K562 (cell line): Measurements from ENCODE around the gene CCDC85C. TPM values are rescaled to one million over a fixed set of nuclear protein-coding genes. Genes with fewer than 3 reads are reported as not detected.

Source experiments
- ATAC-seq: fragments of 200-7000 bp; cut with Tn5 transposase; 3 replicates; pipeline ENCODE4 v1.9.1; 2020; ENCODE audit warnings: moderate library complexity
- BruUV-seq: library from RNA; stranded (reverse); fragments of 400-500 nt; replicated peaks from 2 replicates; lab custom pipeline; 2021; lab: Mats Ljungman, UMichigan
- CTCF ChIA-PET: fragments of 300-600 bp; formaldehyde crosslinking; extraction: SDS; loops from one replicate; lab custom pipeline; 2021; ENCODE audit warnings: low intra/inter-chr PET ratio; lab: Yijun Ruan, JAX
- POLR2A ChIA-PET: fragments of 300-600, 350-650 bp; sonication (Branson Sonifier 250); formaldehyde crosslinking; extraction: SDS; loops from one replicate; lab custom pipeline; 2021; ENCODE audit warnings: antibody characterized with exemption, inconsistent platforms; lab: Yijun Ruan, JAX
- DNase-seq, 4 experiments: peaks; one replicate each; pipeline versions ENCODE4 v3.0.0 to v3.0.0-alpha.2; 2011 to 2018; ENCODE audit warnings: low spot score in 3 of 4, mixed read lengths in 3 of 4; ENCODE audit errors: extremely low read depth in 1 of 4
- FAIRE-seq: peaks from 2 replicates; lab custom pipeline; 2011; peaks lifted over from hg19 to GRCh38; lab: Jason Lieb, UNC
- H2AFZ ChIP-seq: 2 replicates; pipeline ENCODE4 v1.6.0; 2011; ENCODE audit warnings: low read depth, low read length, control low read depth, inconsistent platforms
- H3K27ac ChIP-seq: fragments of 200-600 bp; 3 replicates; pipeline ENCODE4 v1.8.0; 2011; ENCODE audit warnings: low read depth, mild to moderate bottlenecking, control low read depth, inconsistent platforms, low read length, moderate library complexity, mixed read lengths; ENCODE audit errors: extremely low read depth
- H3K27me3 ChIP-seq, 2 experiments: fragments of 300-600 bp in 1 of 2; 2 replicates in 1 of 2; 3 replicates in 1 of 2; pipeline versions ENCODE4 v1.6.0 to v1.8.0; 2011; ENCODE audit warnings: inconsistent platforms in 2 of 2, low read length in 2 of 2, mild to moderate bottlenecking in 1 of 2, mixed read lengths in 1 of 2, moderate library complexity in 1 of 2; ENCODE audit not compliant: control insufficient read depth in 2 of 2, insufficient read depth in 2 of 2
- H3K36me3 ChIP-seq: fragments of 300-600 bp; 3 replicates; pipeline ENCODE4 v1.8.0; 2011; ENCODE audit warnings: mild to moderate bottlenecking, low read length, inconsistent platforms; ENCODE audit not compliant: control insufficient read depth, insufficient read depth
- H3K4me1 ChIP-seq, 2 experiments: fragments of 200-600 bp in 1 of 2; replicated peaks in 1 of 2; 2 replicates in 1 of 2; 3 replicates in 1 of 2; pipeline versions ENCODE4 v1.5.1 to v1.8.0; 2011; ENCODE audit warnings: inconsistent platforms in 2 of 2, low read length in 2 of 2, mild to moderate bottlenecking in 1 of 2, mixed read lengths in 1 of 2, moderate library complexity in 1 of 2; ENCODE audit not compliant: control insufficient read depth in 2 of 2, insufficient read depth in 2 of 2
- H3K4me2 ChIP-seq: 2 replicates; pipeline ENCODE4 v1.6.1; 2011; ENCODE audit warnings: low read length, control low read depth, inconsistent platforms, mixed read lengths; ENCODE audit not compliant: insufficient read depth
- H3K4me3 ChIP-seq: fragments of 200-600 bp; sonication (generic), shearing (Covaris generic); 2 replicates; pipeline ENCODE4 v1.5.1; 2016; ENCODE audit warnings: control low read depth, inconsistent platforms
- H3K79me2 ChIP-seq: fragments of 200-600 bp; 3 replicates; pipeline ENCODE4 v1.8.0; 2011; ENCODE audit warnings: low read length, inconsistent platforms; ENCODE audit not compliant: control insufficient read depth, insufficient read depth
- H3K9ac ChIP-seq, 2 experiments: 2 replicates each; pipeline versions ENCODE4 v1.6.0 to v1.6.1; 2011; ENCODE audit warnings: low read depth in 2 of 2, low read length in 2 of 2, control low read depth in 1 of 2, inconsistent platforms in 1 of 2, mild to moderate bottlenecking in 1 of 2, mixed read lengths in 1 of 2; ENCODE audit not compliant: insufficient read depth in 1 of 2
- H3K9me1 ChIP-seq: one replicate; pipeline ENCODE4 v1.6.0; 2011; ENCODE audit warnings: inconsistent platforms, mild to moderate bottlenecking, low read length, moderate library complexity; ENCODE audit not compliant: control insufficient read depth, insufficient read depth
- H3K9me3 ChIP-seq: replicated peaks from 2 replicates; pipeline ENCODE4 v1.5.1; 2011; ENCODE audit warnings: low read depth, low read length, inconsistent platforms; ENCODE audit not compliant: control insufficient read depth, insufficient read depth
- H4K20me1 ChIP-seq: replicated peaks from 2 replicates; pipeline ENCODE4 v1.6.1; 2011; ENCODE audit warnings: low read length, inconsistent platforms, mixed read lengths; ENCODE audit not compliant: control insufficient read depth, insufficient read depth
- CTCFL ChIP-seq: IDR thresholded peaks from 2 replicates; pipeline ENCODE4 v1.6.1; 2011; ENCODE audit warnings: borderline replicate concordance, low read depth, mild to moderate bottlenecking, moderate library complexity, low read length; ENCODE audit not compliant: insufficient read depth, poor library complexity, severe bottlenecking
- ERF ChIP-seq: fragments of 450-650 bp; formaldehyde crosslinking; IDR thresholded peaks from 2 replicates; pipeline ENCODE4 v1.4.0; 2020; ENCODE audit warnings: mild to moderate bottlenecking, mixed read lengths
- FIP1L1 ChIP-seq: fragments of 200-400 bp; formaldehyde crosslinking; IDR thresholded peaks from 2 replicates; pipeline ENCODE4 v1.6.1; 2018; ENCODE audit warnings: mild to moderate bottlenecking, low read depth, low read length; ENCODE audit not compliant: poor library complexity, severe bottlenecking
- FOXA1 ChIP-seq: fragments of 450-650 bp; IDR thresholded peaks from 2 replicates; pipeline ENCODE4 v1.6.1; 2016; ENCODE audit warnings: mild to moderate bottlenecking, borderline replicate concordance
- MAZ ChIP-seq, 2 experiments: fragments of 450-650 bp in 1 of 2; sonication (generic) in 1 of 2; formaldehyde crosslinking; IDR thresholded peaks in 1 of 2; conservative IDR thresholded peaks in 1 of 2; 2 replicates each; pipeline versions ENCODE4 v1.4.0 to v1.5.0; 2020; ENCODE audit warnings: mild to moderate bottlenecking in 1 of 2, missing genetic modification reagents in 1 of 2
- NKRF ChIP-seq: fragments of 450-650 bp; IDR thresholded peaks from 2 replicates; pipeline ENCODE4 v1.6.1; 2016; ENCODE audit warnings: borderline replicate concordance
- NR3C1 ChIP-seq: sonication (generic); formaldehyde crosslinking; IDR thresholded peaks from 2 replicates; pipeline ENCODE4 v1.8.1; 2022; ENCODE audit warnings: missing genetic modification reagents
- PTTG1 ChIP-seq: fragments of 450-650 bp; IDR thresholded peaks from 2 replicates; pipeline ENCODE4 v1.6.1; 2016; ENCODE audit warnings: low read depth, mild to moderate bottlenecking, missing genetic modification characterization, missing compliant biosample characterization
- ZNF253 ChIP-seq: fragments of 250-450 bp; sonication (Bioruptor Pico); conservative IDR thresholded peaks from 2 replicates; pipeline ENCODE4 v1.6.1; 2021; ENCODE audit warnings: mild to moderate bottlenecking
- whole genome bisulfite sequencing: fragments of 100-300 bp; shearing (Covaris generic); methylation state at CpG from one replicate; pipeline ENCODE4 v1.1.6; 2016; ENCODE audit warnings: low coverage, mixed read lengths; ENCODE audit not compliant: insufficient coverage; ENCODE audit errors: missing lambda C conversion rate; 5-methylcytosine and 5-hydroxymethylcytosine counted together
- in situ Hi-C: fragments of 300-500 bp; cut with MboI; formaldehyde crosslinking; loops from 4 replicates; pipeline ENCODE4 v1.15.0; 2018; ENCODE audit warnings: inconsistent platforms, mixed read lengths
- intact Hi-C: fragments of 100-400 bp; cut with micrococcal nuclease; formaldehyde crosslinking; loops from 2 replicates; pipeline ENCODE4 v1.14.2; 2022
- polyA plus RNA-seq, 8 experiments: library from polyadenylated mRNA; depleted of rRNA in 4 of 8; stranded (reverse) in 5 of 8; unstranded in 3 of 8; fragments of >200 nt; fragmentation: Nextera tagmentation in 2 of 8; fragmentation: Illumina TruSeq in 1 of 8; extraction: Ambion mirVana in 2 of 8; extraction: Trizol in 1 of 8; gene quantifications; 2 replicates each; pipeline versions ENCODE4 v1.2.1 to v1.2.3, GENCODE V29; 2011 to 2014; ENCODE audit warnings: inconsistent platforms in 1 of 8, missing spikeins in 1 of 8
- total RNA-seq, 7 experiments: library from RNA; depleted of rRNA in 6 of 7; stranded (reverse); fragments of >200 nt in 6 of 7; fragmentation: Illumina TruSeq in 2 of 7; extraction: Trizol in 2 of 7; gene quantifications; 2 replicates each; pipeline versions ENCODE4 v1.2.1 to v1.2.3, GENCODE V29; 2011 to 2021; ENCODE audit warnings: low replicate concordance in 1 of 7
- TF ChIP-seq, protein P1 (sequence below): sonication (generic); IDR thresholded peaks from 2 replicates; pipeline ENCODE4 v1.6.1; 2016

The CCDC85C gene
- total and polyA plus RNA-seq, 9 of the 15 experiments (the other 6 are each of a cell fraction or from before 2014, with no cell fraction given) = 0.18 to 22.0 (median 6.3) TPM

DNA sequence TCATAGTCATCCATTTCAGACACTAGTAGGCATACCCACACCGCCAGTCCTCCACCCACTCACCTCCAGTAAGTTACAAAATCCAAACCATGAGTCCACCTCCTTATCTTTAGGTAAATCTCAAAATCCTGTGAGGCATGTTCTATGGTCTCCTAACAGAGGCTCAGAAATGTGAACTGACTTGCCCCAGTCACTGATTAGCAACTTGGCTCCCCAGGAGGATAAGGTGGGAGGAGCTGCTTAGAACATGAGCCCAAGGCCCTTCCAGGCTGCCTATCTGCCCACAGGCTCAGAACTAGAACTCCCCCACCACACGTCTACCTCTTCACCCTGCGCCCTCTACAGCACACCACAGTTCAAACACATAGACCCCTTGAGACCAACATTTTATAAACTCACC lies 143.2 kb downstream of the CCDC85C start:
- peaks cover 4% of the 10 kb centered on the region; the same call in 1 of the 3 replicates for H3K79me2 ChIP-seq
- H3K4me1 ChIP-seq = peaks cover 0 to 12% of the 10 kb centered on the region in 2 experiments; a peak in 2 of 5 replicates
- H3K9ac ChIP-seq = no peak overlapping the region
- no peaks in the 10 kb centered on the region for H3K27me3 ChIP-seq
- H3K9me1 ChIP-seq = no peaks in the 10 kb centered on the region
- H3K27ac ChIP-seq = 0 out of 3 replicates have a peak overlapping the region, but pooled peaks have one; percentile 38
- no peak overlapping the region; the same call in 1 of the 2 replicates for H3K4me2 ChIP-seq
- FAIRE-seq = peak; percentile 95
- peaks cover 6% of the 10 kb centered on the region; the same call in 1 of the 2 replicates for H4K20me1 ChIP-seq
- POLR2A ChIA-PET = interaction anchor here (0.8 to 1.6 kb wide), 6 partner anchors 10 to 59 kb away, joined by 3 to 5 read pairs (median 4); partner anchors contain the start of genes CCNK and SETD3
- ATAC-seq = peak; percentile 100
- WGBS = 10% methylated on average over 3 of the region's 3 CpGs
- intact Hi-C loops = no loop called here
- no TSS peak for BruUV-seq
- no peak overlapping the region for H2AFZ ChIP-seq
- H3K4me3 ChIP-seq = no peak overlapping the region
- peaks cover 76% of the 10 kb centered on the region; the same call in 2 of the 3 replicates for H3K36me3 ChIP-seq
- in situ Hi-C loops = no loop called here
- DNase-seq = peak; percentile 57 to 82 (median 70)
- CTCF ChIA-PET = no interaction called here
- H3K9me3 ChIP-seq = no peaks in the 10 kb centered on the region
- no peak for TF ChIP-seq ERF (CRISPR knock-in tag)
- TF ChIP-seq NKRF = no peak
- TF ChIP-seq MAZ (CRISPR knock-in tag; conservative IDR thresholded peaks at IDR 0.05 in 1 of 2, IDR thresholded peaks at IDR 0.05 in 1 of 2) = peak in 1 of 2 experiments; percentile 46; a peak in 1 of 4 replicates
- no peak for TF ChIP-seq FIP1L1
- TF ChIP-seq, protein P1, sequence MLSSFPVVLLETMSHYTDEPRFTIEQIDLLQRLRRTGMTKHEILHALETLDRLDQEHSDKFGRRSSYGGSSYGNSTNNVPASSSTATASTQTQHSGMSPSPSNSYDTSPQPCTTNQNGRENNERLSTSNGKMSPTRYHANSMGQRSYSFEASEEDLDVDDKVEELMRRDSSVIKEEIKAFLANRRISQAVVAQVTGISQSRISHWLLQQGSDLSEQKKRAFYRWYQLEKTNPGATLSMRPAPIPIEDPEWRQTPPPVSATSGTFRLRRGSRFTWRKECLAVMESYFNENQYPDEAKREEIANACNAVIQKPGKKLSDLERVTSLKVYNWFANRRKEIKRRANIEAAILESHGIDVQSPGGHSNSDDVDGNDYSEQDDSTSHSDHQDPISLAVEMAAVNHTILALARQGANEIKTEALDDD = peak; percentile 88
- no peak for TF ChIP-seq CTCFL
- no peak for TF ChIP-seq FOXA1
- no peak for TF ChIP-seq PTTG1
- no peak for TF ChIP-seq NR3C1 (CRISPR knock-in tag)
- TF ChIP-seq ZNF253 (CRISPR knock-in tag) = no peak
